ENCODE measurements around the gene RYR1.

Gene RYR1

GRCh38 chr19:38386300-38386970 lies 47.1 kb upstream of the RYR1 start:
- no peak for DNase-seq (ENCODE audit: low read depth)
- TF ChIP-seq MYC (IDR thresholded peaks at IDR 0.05; ENCODE audit: low read depth, low read length) = no peak
- no peak for TF ChIP-seq CTCF (IDR thresholded peaks at IDR 0.05; ENCODE audit: low read depth, low read length)
- TF ChIP-seq MAX (IDR thresholded peaks at IDR 0.05; ENCODE audit: low read depth, low read length) = no peak
- TF ChIP-seq POLR2A (IDR thresholded peaks at IDR 0.05; ENCODE audit: extremely low read depth, insufficient read length) = no peak
- H3K4me3 ChIP-seq (ENCODE audit: low read depth, low read length) = no peak overlapping the region

- TF ChIP-seq MAX (IDR thresholded peaks at IDR 0.05; ENCODE audit: low read depth, low read length) (no peak), CTCF (IDR thresholded peaks at IDR 0.05; ENCODE audit: low read depth, low read length) (no peak), MYC (IDR thresholded peaks at IDR 0.05; ENCODE audit: low read depth, low read length) (no peak), POLR2A (IDR thresholded peaks at IDR 0.05; ENCODE audit: extremely low read depth, insufficient read length) (no peak)
- peak; percentile 39 for DNase-seq (ENCODE audit: low read depth)
- no peak overlapping the region for H3K4me3 ChIP-seq (ENCODE audit: low read depth, low read length)
Measured at GRCh38 chr19:38386971-38387549, 46.4 kb upstream of the RYR1 start.

GRCh38 chr19:38387550-38388348 lies 45.7 kb upstream of the RYR1 start, which contains the start of gene GGN:
GGN (minus strand) TSS chr19:38388034; CDS start chr19:38387261, 773 bp downstream.
- DNase-seq (ENCODE audit: low read depth) = peak; percentile 53
- TF ChIP-seq MAX (IDR thresholded peaks at IDR 0.05; ENCODE audit: low read depth, low read length) (no peak), POLR2A (IDR thresholded peaks at IDR 0.05; ENCODE audit: extremely low read depth, insufficient read length) (no peak), CTCF (IDR thresholded peaks at IDR 0.05; ENCODE audit: low read depth, low read length) (no peak), MYC (IDR thresholded peaks at IDR 0.05; ENCODE audit: low read depth, low read length) (no peak)
- no peak within 1 kb of the TSS for H3K4me3 ChIP-seq (ENCODE audit: low read depth, low read length)

- no peak within 1 kb of the TSS for H3K4me3 ChIP-seq (ENCODE audit: low read depth, low read length)
- no peak for DNase-seq (ENCODE audit: low read depth)
- no peak for TF ChIP-seq MAX (IDR thresholded peaks at IDR 0.05; ENCODE audit: low read depth, low read length)
- no peak for TF ChIP-seq MYC (IDR thresholded peaks at IDR 0.05; ENCODE audit: low read depth, low read length)
- TF ChIP-seq CTCF (IDR thresholded peaks at IDR 0.05; ENCODE audit: low read depth, low read length) = no peak
- no peak for TF ChIP-seq POLR2A (IDR thresholded peaks at IDR 0.05; ENCODE audit: extremely low read depth, insufficient read length)
Measured at GRCh38 chr19:38388349-38389100, 45.0 kb upstream of the RYR1 start, which contains the start of gene SPRED3. SPRED3 (plus strand) TSS chr19:38388697; CDS start chr19:38390303, 1,606 bp downstream.
